HFF-Myc (cell line): ENCODE measurements around the gene SBK2.

Experiments used
- DNase-seq: peaks from one replicate; pipeline ENCODE4 v3.0.0-alpha.2; 2011; ENCODE audit warnings: low read depth; ENCODE audit errors: extremely low read depth
- H3K4me3 ChIP-seq: replicated peaks from 2 replicates; pipeline ENCODE4 v1.5.1; 2011; ENCODE audit warnings: low read depth, mild to moderate bottlenecking, control low read depth, low read length
- TF ChIP-seq, protein P1 (sequence below): IDR thresholded peaks from 2 replicates; pipeline ENCODE4 v1.5.1; 2012; ENCODE audit warnings: mild to moderate bottlenecking, low read depth, low read length, control low read depth; ENCODE audit errors: missing control alignments

SBK2 gene

DNA sequence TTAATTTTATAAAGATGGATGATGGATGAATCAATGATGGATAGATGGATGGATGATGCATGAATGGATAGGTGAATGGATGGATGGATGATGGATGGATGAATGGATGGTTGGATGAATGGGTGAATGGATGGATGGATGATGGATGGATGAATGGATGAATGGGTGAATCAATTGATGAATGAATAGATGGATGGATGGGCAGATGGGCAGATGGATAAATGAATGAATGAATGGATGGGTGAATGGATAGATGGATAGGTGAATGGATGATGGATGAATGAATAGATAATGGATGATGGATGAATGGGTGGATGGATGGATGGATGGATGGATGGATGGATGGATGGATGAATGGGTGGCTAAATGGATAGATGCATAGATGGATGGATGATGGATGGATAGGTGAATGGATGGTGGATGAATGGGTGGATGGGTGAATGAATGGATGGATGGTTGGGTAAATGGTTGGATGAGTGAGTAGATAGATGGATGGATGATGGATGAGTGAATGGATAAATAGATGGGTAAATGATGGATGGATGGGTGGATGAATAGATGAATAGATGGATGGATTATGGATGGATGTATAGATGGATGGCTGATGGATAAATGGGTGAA lies 30.9 kb upstream of the SBK2 start:
- no peak overlapping the region for H3K4me3 ChIP-seq
- TF ChIP-seq, protein P1, sequence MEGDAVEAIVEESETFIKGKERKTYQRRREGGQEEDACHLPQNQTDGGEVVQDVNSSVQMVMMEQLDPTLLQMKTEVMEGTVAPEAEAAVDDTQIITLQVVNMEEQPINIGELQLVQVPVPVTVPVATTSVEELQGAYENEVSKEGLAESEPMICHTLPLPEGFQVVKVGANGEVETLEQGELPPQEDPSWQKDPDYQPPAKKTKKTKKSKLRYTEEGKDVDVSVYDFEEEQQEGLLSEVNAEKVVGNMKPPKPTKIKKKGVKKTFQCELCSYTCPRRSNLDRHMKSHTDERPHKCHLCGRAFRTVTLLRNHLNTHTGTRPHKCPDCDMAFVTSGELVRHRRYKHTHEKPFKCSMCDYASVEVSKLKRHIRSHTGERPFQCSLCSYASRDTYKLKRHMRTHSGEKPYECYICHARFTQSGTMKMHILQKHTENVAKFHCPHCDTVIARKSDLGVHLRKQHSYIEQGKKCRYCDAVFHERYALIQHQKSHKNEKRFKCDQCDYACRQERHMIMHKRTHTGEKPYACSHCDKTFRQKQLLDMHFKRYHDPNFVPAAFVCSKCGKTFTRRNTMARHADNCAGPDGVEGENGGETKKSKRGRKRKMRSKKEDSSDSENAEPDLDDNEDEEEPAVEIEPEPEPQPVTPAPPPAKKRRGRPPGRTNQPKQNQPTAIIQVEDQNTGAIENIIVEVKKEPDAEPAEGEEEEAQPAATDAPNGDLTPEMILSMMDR: no peak
- no peak for DNase-seq

DNA sequence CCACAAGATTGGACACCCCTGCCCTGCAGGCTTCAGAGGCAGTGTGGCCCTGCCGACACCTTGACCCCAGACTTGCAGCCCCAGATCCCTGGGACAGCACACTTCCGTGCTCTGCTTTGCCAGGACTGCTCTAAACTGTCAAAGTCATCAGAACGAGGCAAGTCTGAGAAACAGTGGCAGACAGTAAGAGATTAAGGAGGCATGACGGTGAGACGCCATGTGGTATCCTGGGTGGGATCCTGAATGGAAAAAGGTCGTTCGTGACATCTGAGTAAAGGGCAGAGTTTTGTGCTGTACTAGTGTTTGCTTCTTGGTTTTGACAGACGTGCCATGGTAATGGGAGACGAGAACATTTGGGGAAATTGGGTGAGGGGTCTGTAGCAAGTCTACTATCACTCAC lies 29.9 kb upstream of the SBK2 start:
- TF ChIP-seq, protein P1: no peak
- H3K4me3 ChIP-seq: no peak overlapping the region
- no peak for DNase-seq

DNA sequence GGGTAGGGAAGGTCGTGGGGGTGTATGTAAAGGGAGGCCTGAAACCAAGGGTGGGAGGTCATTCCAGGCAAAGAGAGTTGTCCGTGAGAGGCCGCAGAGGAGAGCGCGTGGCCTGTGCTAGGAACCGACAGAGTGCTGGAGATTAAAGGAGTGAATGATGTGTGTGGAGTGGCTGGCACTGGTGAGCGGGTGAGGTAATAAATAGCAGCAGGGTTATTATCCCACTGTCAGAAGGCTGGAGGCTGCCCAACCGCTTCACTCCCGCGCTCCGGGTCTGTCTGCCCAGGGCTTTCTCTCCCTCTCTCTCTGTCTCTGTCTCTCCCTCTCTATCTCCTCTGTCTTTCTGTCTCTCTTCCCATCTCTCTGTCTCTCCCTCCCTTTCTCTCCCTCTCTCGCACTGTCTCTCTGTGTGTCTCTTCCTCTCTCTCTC lies 26.3 kb upstream of the SBK2 start:
- no peak for DNase-seq
- TF ChIP-seq, protein P1: no peak
- no peak overlapping the region for H3K4me3 ChIP-seq

DNA sequence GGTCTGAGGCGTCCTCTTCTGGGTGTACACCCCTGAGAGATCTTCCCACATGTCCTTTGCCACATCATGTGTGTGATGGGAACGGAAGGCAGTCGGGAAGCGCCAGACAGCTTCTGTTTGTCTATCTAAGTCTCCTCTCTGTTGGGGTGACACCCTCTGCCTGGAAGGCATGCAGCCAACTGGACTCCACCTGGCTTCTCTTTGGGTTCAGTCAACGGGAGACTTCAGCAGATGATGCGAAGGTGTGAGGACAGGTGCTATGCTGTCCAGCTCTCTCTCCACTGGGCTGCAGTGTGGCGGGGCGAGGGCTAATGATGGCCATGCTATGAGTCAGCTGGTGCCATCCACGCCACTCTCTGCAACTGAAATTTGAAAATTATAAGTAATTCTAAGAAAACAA lies 22.8 kb upstream of the SBK2 start:
- TF ChIP-seq, protein P1: no peak
- no peak overlapping the region for H3K4me3 ChIP-seq
- DNase-seq: no peak

DNA sequence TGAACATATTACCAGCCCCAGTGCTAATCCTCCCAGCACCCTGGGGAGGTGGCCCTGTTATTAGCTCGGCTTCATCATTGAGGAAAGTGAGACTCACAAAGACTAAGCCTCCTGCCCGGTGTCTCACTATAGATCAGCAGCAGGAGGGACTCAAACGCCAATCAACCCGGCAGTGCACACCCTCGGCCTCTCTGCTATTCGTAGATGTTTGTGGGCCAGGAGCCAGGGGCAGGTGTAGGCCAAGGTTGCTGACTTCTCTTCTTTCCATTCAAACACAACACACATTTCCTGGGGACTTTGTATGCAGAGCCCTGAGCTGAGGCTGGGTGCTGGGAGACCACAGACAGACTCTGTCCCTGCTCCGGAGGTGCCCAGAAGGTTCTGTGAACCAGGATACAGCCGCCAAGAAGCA lies 17.8 kb upstream of the SBK2 start:
- no peak for DNase-seq
- no peak overlapping the region for H3K4me3 ChIP-seq
- TF ChIP-seq, protein P1: no peak

DNA sequence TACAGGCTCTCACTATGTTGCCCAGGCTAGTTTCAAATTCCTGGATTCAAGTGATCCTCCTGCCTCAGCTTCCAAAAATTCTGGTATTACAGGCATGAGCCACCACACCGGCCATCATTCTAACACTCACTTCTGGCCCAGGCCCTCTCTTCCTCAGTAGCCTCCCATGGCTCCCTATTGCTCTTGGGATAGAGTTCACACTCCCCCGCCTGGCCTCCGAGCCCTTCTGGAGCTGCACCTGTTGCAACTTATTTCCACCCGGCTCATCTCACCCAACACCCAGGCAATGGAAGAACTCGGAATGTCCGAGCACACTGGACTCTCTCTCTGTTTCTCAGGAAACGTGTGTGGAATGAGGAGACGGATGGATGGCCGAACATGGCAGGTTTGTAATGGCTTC lies 17.4 kb upstream of the SBK2 start:
- DNase-seq: no peak
- TF ChIP-seq, protein P1: no peak

More for the DNA sequence above, 17.4 kb upstream of the SBK2 start:
- no peak overlapping the region for H3K4me3 ChIP-seq
